AG20443 (cell line): Measurements from ENCODE around the gene ZNF544.
"Not testable (repeated sequence)": the region's sequence is repeated elsewhere in the genome, so short reads cannot be mapped to it uniquely, and the experiment has no call there.

Source experiments
- DNase-seq: peaks from one replicate; pipeline ENCODE4 v3.0.0; 2012; ENCODE audit warnings: low spot score, mixed read lengths

ZNF544 gene

DNA sequence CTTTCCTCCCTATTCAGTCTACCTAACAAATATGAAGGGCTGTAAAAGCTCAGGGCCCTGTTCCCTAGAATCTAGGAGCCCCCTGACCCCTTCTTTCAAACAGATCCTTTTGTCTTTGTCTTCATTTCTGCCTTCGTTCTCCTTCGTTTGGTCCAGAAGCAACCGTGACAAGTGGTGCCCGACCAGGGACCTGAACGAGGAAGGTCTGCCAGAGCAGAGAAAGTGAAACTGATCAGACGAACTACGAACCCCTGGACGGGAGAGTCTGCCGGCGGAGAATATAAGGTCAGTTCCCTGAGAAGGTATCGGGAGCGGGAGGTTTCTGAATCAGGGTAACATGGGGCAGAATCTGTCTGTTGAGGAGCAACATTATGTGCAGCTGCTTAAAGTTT, 77.2 kb downstream of the ZNF544 start:
- no peak for DNase-seq

DNA sequence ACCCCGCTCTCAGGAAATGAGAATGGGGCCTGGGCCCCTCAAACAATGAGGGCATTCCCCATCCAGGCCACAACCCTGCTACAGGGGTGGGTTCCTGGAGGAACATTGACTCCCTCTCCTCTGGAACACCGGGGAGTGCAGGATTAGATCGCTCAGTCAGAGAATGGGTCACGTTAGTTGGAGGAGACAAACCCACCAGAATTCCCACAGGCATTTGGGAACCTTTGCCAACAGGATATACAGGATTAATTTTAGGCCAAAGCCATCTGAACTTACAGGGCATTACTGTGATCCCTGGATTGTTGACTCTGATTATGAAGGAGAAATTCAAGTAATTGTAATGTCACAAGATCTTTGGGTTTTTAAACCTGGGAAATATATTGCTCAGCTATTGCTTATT, 79.0 kb downstream of the ZNF544 start:
- DNase-seq = no peak

DNA sequence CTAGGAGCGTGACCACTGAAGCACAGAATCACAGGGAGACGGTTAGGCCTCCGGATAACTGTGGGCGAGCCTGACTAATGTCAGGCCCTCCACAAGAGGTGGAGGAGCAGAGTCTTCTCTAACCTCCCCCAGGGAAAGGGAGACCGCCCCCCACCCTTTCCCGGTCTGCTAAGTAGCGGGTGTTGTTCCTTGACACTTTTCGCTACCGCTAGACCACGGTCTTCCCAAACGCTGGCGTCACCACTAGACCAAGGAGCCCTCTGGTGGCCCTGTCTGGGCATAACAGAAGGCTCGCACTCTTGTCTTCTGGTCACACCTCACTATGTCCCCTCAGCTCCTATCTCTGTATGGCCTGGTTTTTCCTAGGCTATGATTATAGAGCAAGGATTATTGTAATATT, 82.0 kb downstream of the ZNF544 start:
- not testable (repeated sequence) for DNase-seq

DNA sequence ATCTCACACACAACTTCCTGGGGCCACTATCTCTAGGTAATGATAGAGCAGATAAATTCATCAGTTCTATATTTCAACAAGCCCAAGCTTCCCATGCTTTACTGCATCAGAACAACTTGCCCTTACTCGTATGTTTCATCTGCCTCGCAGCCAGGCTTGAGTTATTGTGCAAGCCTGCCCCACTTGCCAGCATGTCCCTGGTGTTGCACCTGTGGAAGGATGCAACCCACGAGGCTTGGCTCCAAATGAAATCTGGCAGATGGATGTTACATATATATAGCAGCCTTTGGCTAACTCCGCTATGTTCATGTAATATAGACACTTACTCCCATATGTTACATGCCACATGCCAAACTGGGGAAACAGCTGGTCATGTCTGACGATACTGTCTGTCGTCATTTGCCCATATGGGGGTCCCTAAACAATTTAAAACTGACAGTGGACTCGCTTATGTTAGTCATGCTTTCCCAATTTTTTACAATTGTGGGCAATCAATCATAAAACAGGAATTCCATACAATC, 82.7 kb downstream of the ZNF544 start:
- no peak for DNase-seq
